ENCODE data around the gene PRPF40A.
A peak's percentile ranks its signal among the peaks of the same experiment; 100 is the strongest.

PRPF40A gene

GRCh38 chr2:152648336-152648735 lies 68.9 kb downstream of the PRPF40A start:
- DNase-seq, result no peak

GRCh38 chr2:152647552-152647951 lies 69.7 kb downstream of the PRPF40A start:
- peak; percentile 23 for DNase-seq

- DNase-seq, result peak; percentile 89
These were observed 70.5 kb downstream of the PRPF40A start for GRCh38 chr2:152646775-152647174.

- DNase-seq, result no peak
These were observed 71.0 kb downstream of the PRPF40A start for GRCh38 chr2:152646264-152646663.

- no peak for DNase-seq
These were observed 72.9 kb downstream of the PRPF40A start for GRCh38 chr2:152644189-152644873.

GRCh38 chr2:152638590-152638989 lies 78.7 kb downstream of the PRPF40A start:
- no peak for DNase-seq

- DNase-seq, result no peak
These were observed 79.2 kb downstream of the PRPF40A start for GRCh38 chr2:152638056-152638455.

GRCh38 chr2:152637251-152637650 lies 80.0 kb downstream of the PRPF40A start:
- DNase-seq, result no peak

GRCh38 chr2:152635635-152636298 lies 81.5 kb downstream of the PRPF40A start:
- DNase-seq, result peak; percentile 54

GRCh38 chr2:152632736-152633135 lies 84.5 kb downstream of the PRPF40A start:
- DNase-seq, result peak; percentile 20

- DNase-seq, result no peak
These were observed 86.8 kb downstream of the PRPF40A start for GRCh38 chr2:152630466-152630865.

GRCh38 chr2:152629202-152629601 lies 88.1 kb downstream of the PRPF40A start:
- no peak for DNase-seq

GRCh38 chr2:152627351-152627957 lies 89.8 kb downstream of the PRPF40A start:
- DNase-seq, result peak; percentile 42

GRCh38 chr2:152626911-152627339 lies 90.3 kb downstream of the PRPF40A start:
- DNase-seq, result peak; percentile 37

GRCh38 chr2:152624805-152625204 lies 92.5 kb downstream of the PRPF40A start:
- peak; percentile 21 for DNase-seq

GRCh38 chr2:152623775-152624174 lies 93.5 kb downstream of the PRPF40A start:
- no peak for DNase-seq

GRCh38 chr2:152623076-152623740 lies 94.1 kb downstream of the PRPF40A start:
- DNase-seq, result no peak

- DNase-seq, result no peak
These were observed 95.0 kb downstream of the PRPF40A start for GRCh38 chr2:152622219-152622618.

GRCh38 chr2:152620985-152621384 lies 96.3 kb downstream of the PRPF40A start:
- DNase-seq, result no peak

- DNase-seq, result no peak
These were observed 97.1 kb downstream of the PRPF40A start for GRCh38 chr2:152620208-152620607.

- no peak for DNase-seq
These were observed 99.1 kb downstream of the PRPF40A start for GRCh38 chr2:152618193-152618564.

- DNase-seq, result peak; percentile 60
These were observed 99.6 kb downstream of the PRPF40A start for GRCh38 chr2:152617456-152618192.

GRCh38 chr2:152615177-152615576 lies 102.1 kb downstream of the PRPF40A start:
- DNase-seq, result no peak

Data from fibroblast of skin of right quadriceps (primary cell).